Right atrium auricular region (tissue), 2 donors: ENCODE measurements around the gene SPN. TPM values are rescaled to one million over a fixed set of nuclear protein-coding genes. Genes with fewer than 3 reads are reported as not detected.
A peak's percentile ranks its signal among the peaks of the same experiment; 100 is the strongest.
"Not testable (repeated sequence)": the region's sequence is repeated elsewhere in the genome, so short reads cannot be mapped to it uniquely, and the experiment has no call there.

Experiments used
- DNase-seq: peaks from one replicate; pipeline ENCODE4 v3.0.0-alpha.2; 2019; ENCODE audit warnings: low spot score
- H3K27ac ChIP-seq, 2 donors: fragments of 200-600 bp; sonication (generic); 1 replicate in 1 of 2; 2 replicates in 1 of 2; pipeline ENCODE4 v1.5.1; 2016 to 2019
- H3K27me3 ChIP-seq, 2 donors: fragments of 200-600 bp; sonication (generic); one replicate each; pipeline versions ENCODE4 v1.5.1 to v1.6.0; 2017 to 2019
- H3K36me3 ChIP-seq: fragments of 200-600 bp; sonication (generic); one replicate; pipeline ENCODE4 v1.5.1; 2016
- H3K4me1 ChIP-seq, 2 donors: fragments of 200-600 bp; sonication (generic); one replicate each; pipeline versions ENCODE4 v1.5.1 to v1.6.0; 2017 to 2019
- H3K4me3 ChIP-seq, 2 donors: fragments of 200-600 bp; sonication (generic); 1 replicate in 1 of 2; 2 replicates in 1 of 2; pipeline ENCODE4 v1.5.1; 2017 to 2019; ENCODE audit warnings: mild to moderate bottlenecking in 1 of 2, moderate library complexity in 1 of 2
- H3K9me3 ChIP-seq, 2 donors: fragments of 200-600 bp; sonication (generic); one replicate each; pipeline ENCODE4 v1.5.1; 2019
- total RNA-seq, 2 donors: library from RNA; depleted of rRNA; stranded (reverse); fragments of >200 nt; gene quantifications; one replicate each; pipeline ENCODE4 v1.1.0, GENCODE V29; 2016
- TF ChIP-seq, protein P1 (sequence below), 2 donors: fragments of 200-600 bp; sonication (generic); IDR thresholded peaks; one replicate each; pipeline ENCODE4 v1.5.1; 2019; ENCODE audit warnings: antibody characterized with exemption in 2 of 2

Gene SPN
- total RNA-seq, 2 donors from 2014 or later, result 3.7 to 4.5 TPM

- H3K4me3 ChIP-seq, result no peak overlapping the region
- no peaks in the 10 kb centered on the region for H3K36me3 ChIP-seq
- H3K27me3 ChIP-seq, result no peaks in the 10 kb centered on the region
- peak overlapping the region in 1 of 2 donors; percentile 7 for H3K27ac ChIP-seq
- H3K9me3 ChIP-seq, result no peaks in the 10 kb centered on the region
- DNase-seq, result no peak
- no peaks in the 10 kb centered on the region for H3K4me1 ChIP-seq
- TF ChIP-seq, protein P1, sequence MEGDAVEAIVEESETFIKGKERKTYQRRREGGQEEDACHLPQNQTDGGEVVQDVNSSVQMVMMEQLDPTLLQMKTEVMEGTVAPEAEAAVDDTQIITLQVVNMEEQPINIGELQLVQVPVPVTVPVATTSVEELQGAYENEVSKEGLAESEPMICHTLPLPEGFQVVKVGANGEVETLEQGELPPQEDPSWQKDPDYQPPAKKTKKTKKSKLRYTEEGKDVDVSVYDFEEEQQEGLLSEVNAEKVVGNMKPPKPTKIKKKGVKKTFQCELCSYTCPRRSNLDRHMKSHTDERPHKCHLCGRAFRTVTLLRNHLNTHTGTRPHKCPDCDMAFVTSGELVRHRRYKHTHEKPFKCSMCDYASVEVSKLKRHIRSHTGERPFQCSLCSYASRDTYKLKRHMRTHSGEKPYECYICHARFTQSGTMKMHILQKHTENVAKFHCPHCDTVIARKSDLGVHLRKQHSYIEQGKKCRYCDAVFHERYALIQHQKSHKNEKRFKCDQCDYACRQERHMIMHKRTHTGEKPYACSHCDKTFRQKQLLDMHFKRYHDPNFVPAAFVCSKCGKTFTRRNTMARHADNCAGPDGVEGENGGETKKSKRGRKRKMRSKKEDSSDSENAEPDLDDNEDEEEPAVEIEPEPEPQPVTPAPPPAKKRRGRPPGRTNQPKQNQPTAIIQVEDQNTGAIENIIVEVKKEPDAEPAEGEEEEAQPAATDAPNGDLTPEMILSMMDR (IDR thresholded peaks at IDR 0.05), result no peak
These were observed 31.5 kb downstream of the SPN start for GRCh38 chr16:29694384-29695195.

- DNase-seq, H3K36me3 ChIP-seq, H3K27ac ChIP-seq, H3K4me3 ChIP-seq, H3K4me1 ChIP-seq, H3K27me3 ChIP-seq, H3K9me3 ChIP-seq: not testable (repeated sequence)
These were observed 32.6 kb downstream of the SPN start for GRCh38 chr16:29695675-29696074.

- no peak overlapping the region for H3K4me3 ChIP-seq
- DNase-seq, result no peak
- no peaks in the 10 kb centered on the region for H3K36me3 ChIP-seq
- TF ChIP-seq, protein P1 (IDR thresholded peaks at IDR 0.05), result no peak
- no peaks in the 10 kb centered on the region for H3K27me3 ChIP-seq
- peaks cover 0 to 3% of the 10 kb centered on the region in 2 donors for H3K4me1 ChIP-seq
- H3K27ac ChIP-seq, result no peak overlapping the region
- H3K9me3 ChIP-seq, result no peaks in the 10 kb centered on the region
These were observed 33.9 kb downstream of the SPN start for GRCh38 chr16:29696881-29697331.

DNA sequence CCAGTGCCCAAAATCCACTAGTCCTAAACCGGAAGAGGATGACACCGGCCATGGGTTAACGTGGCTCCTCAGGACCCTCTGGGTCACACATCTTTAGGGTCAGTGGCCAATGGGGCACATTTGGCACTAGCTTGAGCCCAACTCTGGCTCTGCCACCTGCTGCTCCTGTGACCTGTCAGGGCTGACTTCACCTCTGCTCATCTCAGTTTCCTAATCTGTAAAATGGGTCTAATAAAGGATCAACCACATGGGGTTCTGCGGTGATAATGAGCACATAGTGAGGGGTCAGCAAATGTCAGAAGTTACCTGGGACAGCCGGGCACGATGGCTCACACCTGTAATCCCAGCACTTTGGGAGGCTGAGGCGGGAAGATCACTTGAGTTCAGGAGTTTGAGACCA lies 34.3 kb downstream of the SPN start:
- H3K4me1 ChIP-seq, result peaks cover 0 to 3% of the 10 kb centered on the region in 2 donors
- no peaks in the 10 kb centered on the region for H3K9me3 ChIP-seq
- no peak overlapping the region for H3K27ac ChIP-seq
- TF ChIP-seq, protein P1 (IDR thresholded peaks at IDR 0.05), result no peak
- H3K36me3 ChIP-seq, result no peaks in the 10 kb centered on the region
- no peak for DNase-seq
- H3K4me3 ChIP-seq, result no peak overlapping the region
- H3K27me3 ChIP-seq, result no peaks in the 10 kb centered on the region

- Histone ChIP-seq H3K27ac (no peak overlapping the region), H3K9me3 (no peaks in the 10 kb centered on the region), H3K4me1 (peaks cover 0 to 3% of the 10 kb centered on the region in 2 donors), H3K27me3 (no peaks in the 10 kb centered on the region), H3K36me3 (no peaks in the 10 kb centered on the region), H3K4me3 (no peak overlapping the region)
- no peak for DNase-seq
- TF ChIP-seq, protein P1 (IDR thresholded peaks at IDR 0.05), result no peak
These were observed 35.0 kb downstream of the SPN start for GRCh38 chr16:29698042-29698441.

DNA sequence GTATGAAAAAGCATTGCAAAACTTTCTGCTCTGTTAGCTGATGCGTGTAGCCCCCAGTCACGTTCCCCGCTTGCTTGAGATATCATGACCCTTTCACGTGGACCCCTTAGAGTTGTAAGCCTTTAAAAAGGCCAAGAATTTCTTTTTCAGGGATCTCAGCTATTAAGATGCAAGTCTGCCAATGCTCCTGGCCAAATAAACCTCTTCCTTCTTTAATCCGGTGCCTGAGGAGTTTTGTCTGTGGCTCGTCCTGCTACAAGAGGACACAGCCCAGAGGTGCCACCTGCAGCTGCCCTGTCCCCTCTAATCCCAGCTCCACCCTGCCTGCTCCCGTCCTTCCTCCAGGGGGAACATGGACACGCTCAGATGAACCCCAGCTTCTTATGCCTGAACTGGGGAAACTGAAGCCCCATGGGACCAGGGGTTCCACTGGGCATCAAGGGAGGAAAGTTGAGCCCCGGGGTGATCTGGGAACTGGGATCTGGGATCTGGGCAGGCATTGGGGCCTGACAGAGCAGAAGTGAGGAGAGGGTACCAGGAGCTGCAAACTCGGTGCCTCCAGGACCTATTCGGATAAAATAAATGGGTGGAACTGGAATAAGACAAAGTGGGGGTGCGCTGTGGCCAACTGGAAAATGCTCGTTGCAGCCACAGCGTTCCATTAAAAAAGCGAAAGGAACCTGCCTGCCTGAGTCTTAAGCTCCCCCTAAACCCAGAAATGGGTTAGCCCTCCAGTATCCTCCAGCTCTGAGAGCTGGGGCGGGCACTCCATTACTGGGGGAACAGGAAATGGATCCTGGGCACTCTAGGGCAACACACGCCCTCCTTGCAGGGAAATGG lies 35.7 kb downstream of the SPN start:
- no peak for DNase-seq
- Histone ChIP-seq H3K27ac (no peak overlapping the region), H3K9me3 (no peaks in the 10 kb centered on the region), H3K27me3 (no peaks in the 10 kb centered on the region), H3K4me3 (no peak overlapping the region), H3K4me1 (peaks cover 0 to 3% of the 10 kb centered on the region in 2 donors), H3K36me3 (no peaks in the 10 kb centered on the region)
- TF ChIP-seq, protein P1 (IDR thresholded peaks at IDR 0.05), result no peak
